HepG2 (cell line): ENCODE results near the gene PHF8. TPM values are rescaled to one million over a fixed set of nuclear protein-coding genes. Genes with fewer than 3 reads are reported as not detected.

Experiments used
- ATM ChIP-seq: fragments of 450-650 bp; IDR thresholded peaks from 2 replicates; pipeline ENCODE4 v1.7.1; 2017; ENCODE audit warnings: mild to moderate bottlenecking, borderline replicate concordance
- FOXP4 ChIP-seq: sonication (generic); formaldehyde crosslinking; IDR thresholded peaks from 2 replicates; pipeline ENCODE4 v1.4.0; 2020; ENCODE audit warnings: missing genetic modification reagents
- HOXA5 ChIP-seq: sonication (generic); formaldehyde crosslinking; IDR thresholded peaks from 2 replicates; pipeline ENCODE4 v1.4.0; 2020; ENCODE audit warnings: missing genetic modification reagents
- MTF1 ChIP-seq: sonication (generic); formaldehyde crosslinking; IDR thresholded peaks from 2 replicates; pipeline ENCODE4 v1.5.0; 2020; ENCODE audit warnings: missing genetic modification reagents
- SALL1 ChIP-seq: sonication (generic); formaldehyde crosslinking; IDR thresholded peaks from 2 replicates; pipeline ENCODE4 v1.8.0; 2022; ENCODE audit warnings: mild to moderate bottlenecking, missing genetic modification reagents
- SKI ChIP-seq: fragments of 450-650 bp; IDR thresholded peaks from one replicate; pipeline ENCODE4 v1.6.1; 2018; ENCODE audit warnings: mild to moderate bottlenecking; ENCODE audit not compliant: partially characterized antibody
- SNRNP70 ChIP-seq: fragments of 200-400 bp; formaldehyde crosslinking; IDR thresholded peaks from 2 replicates; pipeline ENCODE4 v1.6.1; 2017; ENCODE audit warnings: mild to moderate bottlenecking, low read depth, low read length, moderate library complexity
- TARDBP ChIP-seq: sonication (generic); formaldehyde crosslinking; IDR thresholded peaks from 2 replicates; pipeline ENCODE4 v1.8.0; 2022; ENCODE audit warnings: mild to moderate bottlenecking, missing genetic modification reagents
- TEF ChIP-seq: sonication (generic); formaldehyde crosslinking; IDR thresholded peaks from 2 replicates; pipeline ENCODE4 v1.5.0; 2020; ENCODE audit warnings: missing genetic modification reagents
- ZKSCAN5 ChIP-seq: sonication (generic); formaldehyde crosslinking; IDR thresholded peaks from 2 replicates; pipeline ENCODE4 v1.5.1; 2020; ENCODE audit warnings: mild to moderate bottlenecking, missing genetic modification reagents
- ZMYM4 ChIP-seq: sonication (generic); formaldehyde crosslinking; IDR thresholded peaks from 2 replicates; pipeline ENCODE4 v1.8.1; 2023; ENCODE audit warnings: mild to moderate bottlenecking, missing genetic modification reagents
- ZNF263 ChIP-seq: sonication (generic); formaldehyde crosslinking; IDR thresholded peaks from 2 replicates; pipeline ENCODE4 v1.4.0; 2020; ENCODE audit warnings: missing genetic modification reagents
- ZNF556 ChIP-seq: sonication (generic); formaldehyde crosslinking; IDR thresholded peaks from 2 replicates; pipeline ENCODE4 v1.4.0; 2020; ENCODE audit warnings: mild to moderate bottlenecking, missing genetic modification reagents, borderline replicate concordance
- ZNF83 ChIP-seq: sonication (generic); formaldehyde crosslinking; IDR thresholded peaks from 2 replicates; pipeline ENCODE4 v1.4.0; 2020; ENCODE audit warnings: missing genetic modification reagents, mild to moderate bottlenecking, borderline replicate concordance
- ZSCAN29 ChIP-seq: sonication (generic); formaldehyde crosslinking; conservative IDR thresholded peaks from 2 replicates; pipeline ENCODE4 v1.4.0; 2020; ENCODE audit warnings: mild to moderate bottlenecking, missing genetic modification reagents
- polyA plus RNA-seq, 8 experiments: library from polyadenylated mRNA; depleted of rRNA in 3 of 8; stranded (reverse) in 7 of 8; unstranded in 1 of 8; fragments of >200 nt; fragmentation: Illumina TruSeq in 4 of 8; extraction: Trizol in 4 of 8; gene quantifications; 2 replicates each; pipeline versions ENCODE4 v1.2.1 to v1.2.3, GENCODE V29; 2011 to 2016; ENCODE audit warnings: low read depth in 4 of 8, missing spikeins in 1 of 8, mixed read lengths in 1 of 8; ENCODE audit not compliant: insufficient read depth in 1 of 8
- total RNA-seq, 5 experiments: library from RNA; depleted of rRNA; stranded (reverse); fragments of >200 nt; fragmentation: Illumina TruSeq; extraction: Trizol; gene quantifications; 2 replicates each; pipeline ENCODE4 v1.2.3, GENCODE V29; 2016; ENCODE audit warnings: low read depth in 1 of 5
- TF ChIP-seq, protein P1 (sequence below): sonication (generic); formaldehyde crosslinking; IDR thresholded peaks from 2 replicates; pipeline ENCODE4 v1.5.1; 2020; ENCODE audit warnings: mild to moderate bottlenecking, moderate library complexity, missing genetic modification reagents
- TF ChIP-seq, protein P2 (sequence below): sonication (generic); formaldehyde crosslinking; IDR thresholded peaks from 2 replicates; pipeline ENCODE4 v1.4.0; 2020; ENCODE audit warnings: mild to moderate bottlenecking, missing genetic modification reagents
- TF ChIP-seq, protein P3 (sequence below): sonication (generic); formaldehyde crosslinking; IDR thresholded peaks from 2 replicates; pipeline ENCODE4 v1.8.1; 2023; ENCODE audit warnings: mild to moderate bottlenecking, missing genetic modification reagents

PHF8 gene
- total and polyA plus RNA-seq, 2 of the 13 experiments (the other 11 are each of a cell fraction or from before 2014, with no cell fraction given) = 15.5 to 19.1 TPM

- peak; percentile 25; the same call in 1 of the 2 replicates for TF ChIP-seq FOXP4 (CRISPR knock-in tag)
- TF ChIP-seq HOXA5 (CRISPR knock-in tag) = no peak
- TF ChIP-seq TARDBP (CRISPR knock-in tag) = peak; percentile 39; the same call in 1 of the 2 replicates
- peak; percentile 25; the same call in 1 of the 2 replicates for TF ChIP-seq SALL1
- TF ChIP-seq TEF (CRISPR knock-in tag) = no peak
- TF ChIP-seq, protein P1, sequence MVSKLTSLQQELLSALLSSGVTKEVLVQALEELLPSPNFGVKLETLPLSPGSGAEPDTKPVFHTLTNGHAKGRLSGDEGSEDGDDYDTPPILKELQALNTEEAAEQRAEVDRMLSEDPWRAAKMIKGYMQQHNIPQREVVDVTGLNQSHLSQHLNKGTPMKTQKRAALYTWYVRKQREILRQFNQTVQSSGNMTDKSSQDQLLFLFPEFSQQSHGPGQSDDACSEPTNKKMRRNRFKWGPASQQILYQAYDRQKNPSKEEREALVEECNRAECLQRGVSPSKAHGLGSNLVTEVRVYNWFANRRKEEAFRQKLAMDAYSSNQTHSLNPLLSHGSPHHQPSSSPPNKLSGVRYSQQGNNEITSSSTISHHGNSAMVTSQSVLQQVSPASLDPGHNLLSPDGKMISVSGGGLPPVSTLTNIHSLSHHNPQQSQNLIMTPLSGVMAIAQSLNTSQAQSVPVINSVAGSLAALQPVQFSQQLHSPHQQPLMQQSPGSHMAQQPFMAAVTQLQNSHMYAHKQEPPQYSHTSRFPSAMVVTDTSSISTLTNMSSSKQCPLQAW = no peak; the same call in 1 of the 2 replicates
- TF ChIP-seq ATM = no peak
- TF ChIP-seq ZNF263 (CRISPR knock-in tag) = no peak
- TF ChIP-seq, protein P2, sequence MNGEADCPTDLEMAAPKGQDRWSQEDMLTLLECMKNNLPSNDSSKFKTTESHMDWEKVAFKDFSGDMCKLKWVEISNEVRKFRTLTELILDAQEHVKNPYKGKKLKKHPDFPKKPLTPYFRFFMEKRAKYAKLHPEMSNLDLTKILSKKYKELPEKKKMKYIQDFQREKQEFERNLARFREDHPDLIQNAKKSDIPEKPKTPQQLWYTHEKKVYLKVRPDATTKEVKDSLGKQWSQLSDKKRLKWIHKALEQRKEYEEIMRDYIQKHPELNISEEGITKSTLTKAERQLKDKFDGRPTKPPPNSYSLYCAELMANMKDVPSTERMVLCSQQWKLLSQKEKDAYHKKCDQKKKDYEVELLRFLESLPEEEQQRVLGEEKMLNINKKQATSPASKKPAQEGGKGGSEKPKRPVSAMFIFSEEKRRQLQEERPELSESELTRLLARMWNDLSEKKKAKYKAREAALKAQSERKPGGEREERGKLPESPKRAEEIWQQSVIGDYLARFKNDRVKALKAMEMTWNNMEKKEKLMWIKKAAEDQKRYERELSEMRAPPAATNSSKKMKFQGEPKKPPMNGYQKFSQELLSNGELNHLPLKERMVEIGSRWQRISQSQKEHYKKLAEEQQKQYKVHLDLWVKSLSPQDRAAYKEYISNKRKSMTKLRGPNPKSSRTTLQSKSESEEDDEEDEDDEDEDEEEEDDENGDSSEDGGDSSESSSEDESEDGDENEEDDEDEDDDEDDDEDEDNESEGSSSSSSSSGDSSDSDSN = peak; percentile 99
- no peak for TF ChIP-seq SNRNP70
- TF ChIP-seq, protein P3, sequence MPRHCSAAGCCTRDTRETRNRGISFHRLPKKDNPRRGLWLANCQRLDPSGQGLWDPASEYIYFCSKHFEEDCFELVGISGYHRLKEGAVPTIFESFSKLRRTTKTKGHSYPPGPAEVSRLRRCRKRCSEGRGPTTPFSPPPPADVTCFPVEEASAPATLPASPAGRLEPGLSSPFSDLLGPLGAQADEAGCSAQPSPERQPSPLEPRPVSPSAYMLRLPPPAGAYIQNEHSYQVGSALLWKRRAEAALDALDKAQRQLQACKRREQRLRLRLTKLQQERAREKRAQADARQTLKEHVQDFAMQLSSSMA (CRISPR knock-in tag) = peak; percentile 99
- TF ChIP-seq ZNF556 (CRISPR knock-in tag) = 0 out of 2 replicates have a peak, but pooled peaks have one; percentile 10
- no peak for TF ChIP-seq ZKSCAN5 (CRISPR knock-in tag)
- TF ChIP-seq SKI = peak; percentile 66
- no peak for TF ChIP-seq ZMYM4 (CRISPR knock-in tag)
- TF ChIP-seq MTF1 (CRISPR knock-in tag) = 0 out of 2 replicates have a peak, but pooled peaks have one; percentile 40
- no peak for TF ChIP-seq ZSCAN29 (CRISPR knock-in tag)
- TF ChIP-seq ZNF83 (CRISPR knock-in tag) = no peak
Measured at GRCh38 chrX:54044126-54044876, at the start of gene PHF8 (continued).
